Ishikawa (cell line): ENCODE measurements around the gene MAP3K5.

Source experiments
- CEBPB ChIP-seq: IDR thresholded peaks from 2 replicates; pipeline ENCODE4 v1.6.1; 2012
- CREB1 ChIP-seq: IDR thresholded peaks from 2 replicates; pipeline ENCODE4 v1.6.1; 2012; ENCODE audit warnings: low read depth
- EGR1 ChIP-seq: IDR thresholded peaks from 2 replicates; pipeline ENCODE4 v1.6.1; 2012
- EP300 ChIP-seq: IDR thresholded peaks from 2 replicates; pipeline ENCODE4 v1.6.1; 2012; ENCODE audit warnings: borderline replicate concordance
- FOXM1 ChIP-seq: IDR thresholded peaks from 2 replicates; pipeline ENCODE4 v1.6.1; 2012; ENCODE audit warnings: low read depth, borderline replicate concordance
- MAX ChIP-seq: IDR thresholded peaks from 2 replicates; pipeline ENCODE4 v1.6.1; 2012
- RAD21 ChIP-seq: IDR thresholded peaks from 2 replicates; pipeline ENCODE4 v1.6.1; 2012; ENCODE audit warnings: low read depth
- REST ChIP-seq: IDR thresholded peaks from 2 replicates; pipeline ENCODE4 v1.6.1; 2012; ENCODE audit warnings: low read depth, mild to moderate bottlenecking
- TAF1 ChIP-seq: IDR thresholded peaks from 2 replicates; pipeline ENCODE4 v1.6.1; 2012; ENCODE audit warnings: low read depth, mild to moderate bottlenecking
- TCF12 ChIP-seq: IDR thresholded peaks from 2 replicates; pipeline ENCODE4 v1.6.1; 2012; ENCODE audit warnings: low read depth
- TEAD4 ChIP-seq: IDR thresholded peaks from 2 replicates; pipeline ENCODE4 v1.6.1; 2012
- YY1 ChIP-seq: IDR thresholded peaks from 2 replicates; pipeline ENCODE4 v1.6.1; 2012; ENCODE audit warnings: low read depth

GRCh38 chr6:136524339-136524935, 267.8 kb downstream of the MAP3K5 start:
- no peak for TF ChIP-seq REST
- no peak for TF ChIP-seq RAD21
- TF ChIP-seq EP300: no peak
- no peak for TF ChIP-seq TEAD4
- no peak for TF ChIP-seq MAX
- no peak for TF ChIP-seq CEBPB
- no peak for TF ChIP-seq CREB1
- TF ChIP-seq YY1: no peak
- no peak for TF ChIP-seq TAF1
- TF ChIP-seq FOXM1: no peak
- no peak for TF ChIP-seq TCF12
- no peak for TF ChIP-seq EGR1
